Measurements from ENCODE around the gene PGAP3. TPM values are rescaled to one million over a fixed set of nuclear protein-coding genes. Genes with fewer than 3 reads are reported as not detected.

The PGAP3 gene
- total RNA-seq, 4 donors from 2014 or later, result 4.6 to 24.8 (median 19.5) TPM

DNA sequence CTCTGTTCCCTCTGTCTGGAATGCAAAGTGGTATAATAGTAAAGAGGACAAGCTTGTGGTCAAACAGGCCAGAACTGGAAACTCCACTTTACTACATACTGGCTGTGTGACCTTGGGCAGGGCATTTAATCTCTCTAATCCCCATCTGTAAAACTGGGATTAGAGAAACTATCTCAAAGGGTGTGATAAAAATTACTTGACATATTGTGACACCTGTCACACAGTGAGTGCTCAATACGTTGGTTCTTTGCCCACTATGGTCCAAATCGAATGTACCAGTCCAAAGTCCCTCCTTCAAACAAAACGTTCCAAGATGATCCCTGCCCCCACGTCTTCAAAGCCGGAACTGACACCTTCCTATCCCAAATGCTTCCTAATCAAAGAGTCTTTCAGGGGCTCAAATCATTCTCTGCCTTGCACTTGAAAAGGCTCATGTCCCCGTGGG lies 734 bp downstream of the PGAP3 start:
- intact Hi-C loops (cut with DNase I; ENCODE audit: low total_unique reads), result loop anchor here (10.0 kb wide), 1 partner anchor 52 kb away; the partner anchor contains the start of gene STARD3
- DNase-seq, result no peak
- H3K4me3 ChIP-seq, result peak overlapping the region; percentile 59 to 64
- H3K27ac ChIP-seq, result peak overlapping the region in 1 of 2 donors; percentile 86
- peaks cover 0 to 6% of the 10 kb centered on the region in 2 donors for H3K4me1 ChIP-seq
- no peaks in the 10 kb centered on the region for H3K27me3 ChIP-seq
- TF ChIP-seq CTCF (IDR thresholded peaks at IDR 0.05), result no peak
- TF ChIP-seq POLR2A (IDR thresholded peaks at IDR 0.05), result no peak
- H3K9me3 ChIP-seq, result no peaks in the 10 kb centered on the region
- H3K36me3 ChIP-seq, result no peaks in the 10 kb centered on the region

GRCh38 chr17:39684369-39685192 lies 3.3 kb downstream of the PGAP3 start:
- H3K36me3 ChIP-seq, result no peaks in the 10 kb centered on the region
- peaks cover 0 to 6% of the 10 kb centered on the region in 2 donors for H3K4me1 ChIP-seq
- H3K27me3 ChIP-seq, result no peaks in the 10 kb centered on the region
- intact Hi-C loops (cut with DNase I; ENCODE audit: low total_unique reads), result loop anchor here (10.0 kb wide), 1 partner anchor 50 kb away; the partner anchor contains the start of gene STARD3
- TF ChIP-seq CTCF (IDR thresholded peaks at IDR 0.05), result no peak
- TF ChIP-seq POLR2A (IDR thresholded peaks at IDR 0.05), result no peak
- no peaks in the 10 kb centered on the region for H3K9me3 ChIP-seq
- H3K27ac ChIP-seq, result no peak overlapping the region
- no peak overlapping the region for H3K4me3 ChIP-seq
- no peak for DNase-seq

DNA sequence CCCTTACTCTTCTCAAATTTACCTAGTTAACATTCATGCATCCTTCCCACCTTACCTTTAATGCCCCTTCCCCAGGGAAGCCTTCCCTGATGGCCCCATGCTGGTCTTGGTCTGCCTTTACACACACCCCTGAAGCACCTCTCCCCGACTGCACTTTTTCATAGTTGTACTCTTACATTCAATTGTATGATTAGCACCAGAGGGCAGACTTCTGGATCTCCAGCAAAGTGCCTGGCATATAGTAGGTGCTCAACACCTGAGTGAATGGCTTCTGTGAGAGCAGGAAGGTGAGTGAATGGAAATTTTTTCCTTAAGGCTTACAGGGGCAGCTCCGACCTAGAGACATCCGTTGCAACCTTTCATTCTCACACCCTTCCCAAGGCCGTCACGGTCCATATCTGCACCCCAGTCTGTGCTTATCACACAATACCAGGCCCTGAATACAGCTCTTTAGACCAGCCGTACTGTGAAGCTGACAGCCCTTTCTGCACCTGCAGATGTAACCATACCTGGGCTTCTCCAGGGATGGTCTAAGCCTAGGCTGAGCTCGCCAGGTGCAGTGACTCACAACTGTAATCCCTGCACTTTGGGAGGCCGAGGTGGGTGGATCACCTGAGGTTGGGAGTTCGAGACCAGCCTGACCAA lies 4.4 kb downstream of the PGAP3 start:
- H3K27me3 ChIP-seq, result no peaks in the 10 kb centered on the region
- peaks cover 0 to under 1% of the 10 kb centered on the region in 2 donors for H3K4me1 ChIP-seq
- intact Hi-C loops (cut with DNase I; ENCODE audit: low total_unique reads), result loop anchor here (10.0 kb wide), 1 partner anchor 49 kb away; the partner anchor contains the start of gene STARD3
- TF ChIP-seq POLR2A (IDR thresholded peaks at IDR 0.05) (no peak), CTCF (IDR thresholded peaks at IDR 0.05) (no peak)
- no peak overlapping the region for H3K4me3 ChIP-seq
- no peak overlapping the region for H3K27ac ChIP-seq
- no peaks in the 10 kb centered on the region for H3K9me3 ChIP-seq
- no peak for DNase-seq
- H3K36me3 ChIP-seq, result no peaks in the 10 kb centered on the region

GRCh38 chr17:39679521-39680192 lies 8.2 kb downstream of the PGAP3 start:
- H3K27ac ChIP-seq, result no peak overlapping the region
- intact Hi-C loops (cut with DNase I; ENCODE audit: low total_unique reads), result loop anchor here (10.0 kb wide), 1 partner anchor 45 kb away; the partner anchor contains the start of gene STARD3

More at GRCh38 chr17:39679521-39680192, 8.2 kb downstream of the PGAP3 start:
- Histone ChIP-seq H3K27me3 (no peaks in the 10 kb centered on the region), H3K36me3 (no peaks in the 10 kb centered on the region), H3K9me3 (no peaks in the 10 kb centered on the region), H3K4me3 (no peak overlapping the region), H3K4me1 (no peaks in the 10 kb centered on the region)
- no peak for DNase-seq
- no peak for TF ChIP-seq CTCF (IDR thresholded peaks at IDR 0.05)
- no peak for TF ChIP-seq POLR2A (IDR thresholded peaks at IDR 0.05)

All from uterus (tissue), 4 donors.